Erythroblast (primary cell): Measurements from ENCODE around the gene NEK11.
A peak's percentile ranks its signal among the peaks of the same experiment; 100 is the strongest.

Experiments used
- DNase-seq, 2 experiments: peaks; one replicate each; lab custom pipeline; 2025; lab: John Stamatoyannopoulos, UW
- GATA1 ChIP-seq: IDR thresholded peaks from 2 replicates; pipeline ENCODE4 v1.6.1; 2011; ENCODE audit warnings: low read depth, mild to moderate bottlenecking, control low read depth, low read length, moderate library complexity
- POLR2A ChIP-seq: IDR thresholded peaks from 2 replicates; pipeline ENCODE4 v1.6.1; 2011; ENCODE audit warnings: mild to moderate bottlenecking, low read length

Gene NEK11

GRCh38 chr3:131026321-131027151 is at the start of gene NEK11, which contains the start of gene ASTE1:
Gene NEK11, plus strand, starts transcription at chr3:131026877. Its CDS starts 2,832 bp downstream, at chr3:131029709.
Gene ASTE1, minus strand, starts transcription at chr3:131026825. Its CDS starts 1,519 bp downstream, at chr3:131025306.
- no peak for TF ChIP-seq GATA1
- TF ChIP-seq POLR2A, result peak; percentile 93
- peak; percentile 93 to 94 for DNase-seq

GRCh38 chr3:130979117-130979516 is 47.6 kb upstream of the NEK11 start:
- TF ChIP-seq GATA1 (no peak), POLR2A (no peak)
- DNase-seq, result no peak

- TF ChIP-seq GATA1 (no peak), POLR2A (no peak)
- DNase-seq, result no peak
These were observed 45.2 kb upstream of the NEK11 start for GRCh38 chr3:130981469-130981868.

GRCh38 chr3:130990282-130990681 is 36.4 kb upstream of the NEK11 start:
- no peak for DNase-seq

GRCh38 chr3:130991126-130991525 is 35.6 kb upstream of the NEK11 start:
- no peak for DNase-seq
- TF ChIP-seq POLR2A, result no peak
- TF ChIP-seq GATA1, result no peak

More at GRCh38 chr3:130990282-130990681, 36.4 kb upstream of the NEK11 start:
- TF ChIP-seq GATA1 (no peak), POLR2A (no peak)

- TF ChIP-seq POLR2A, result no peak
- TF ChIP-seq GATA1, result no peak
- DNase-seq, result no peak
These were observed 34.3 kb upstream of the NEK11 start for GRCh38 chr3:130992344-130992743.

GRCh38 chr3:130997289-130997688 is 29.4 kb upstream of the NEK11 start:
- TF ChIP-seq GATA1 (no peak), POLR2A (no peak)
- DNase-seq, result peak in 1 of 2 experiments; percentile 10

- no peak for DNase-seq
- no peak for TF ChIP-seq POLR2A
These were observed 25.6 kb upstream of the NEK11 start for GRCh38 chr3:131001071-131001470.

- TF ChIP-seq POLR2A (no peak), GATA1 (no peak)
- DNase-seq, result no peak
These were observed 22.1 kb upstream of the NEK11 start for GRCh38 chr3:131004603-131005002.

- TF ChIP-seq POLR2A (no peak), GATA1 (no peak)
- no peak for DNase-seq
These were observed 19.4 kb upstream of the NEK11 start for GRCh38 chr3:131007256-131007655.

GRCh38 chr3:131007782-131008181 is 18.9 kb upstream of the NEK11 start:
- TF ChIP-seq POLR2A (no peak), GATA1 (no peak)
- no peak for DNase-seq

GRCh38 chr3:131008326-131008725 is 18.4 kb upstream of the NEK11 start:
- DNase-seq, result no peak
- no peak for TF ChIP-seq GATA1
- TF ChIP-seq POLR2A, result no peak

- no peak for TF ChIP-seq GATA1
- TF ChIP-seq POLR2A, result no peak
- DNase-seq, result no peak
These were observed 17.0 kb upstream of the NEK11 start for GRCh38 chr3:131009698-131010097.

GRCh38 chr3:131018970-131019369 is 7.7 kb upstream of the NEK11 start:
- TF ChIP-seq GATA1 (no peak), POLR2A (no peak)
- DNase-seq, result no peak

- TF ChIP-seq POLR2A, result no peak
- TF ChIP-seq GATA1, result no peak
- DNase-seq, result peak; percentile 12 to 27
These were observed 6.5 kb upstream of the NEK11 start for GRCh38 chr3:131020122-131020693.
